HG03575 (cell line): ENCODE data around the gene IL4.

Source experiments
- ATAC-seq: cut with Tn5 transposase; IDR thresholded peaks from one replicate; pipeline ENCODE4 v1.9.1; 2021; ENCODE audit not compliant: unreplicated experiment, insufficient number of reproducible peaks, low FRiP score; ENCODE audit errors: extremely low read depth

IL4 gene

DNA sequence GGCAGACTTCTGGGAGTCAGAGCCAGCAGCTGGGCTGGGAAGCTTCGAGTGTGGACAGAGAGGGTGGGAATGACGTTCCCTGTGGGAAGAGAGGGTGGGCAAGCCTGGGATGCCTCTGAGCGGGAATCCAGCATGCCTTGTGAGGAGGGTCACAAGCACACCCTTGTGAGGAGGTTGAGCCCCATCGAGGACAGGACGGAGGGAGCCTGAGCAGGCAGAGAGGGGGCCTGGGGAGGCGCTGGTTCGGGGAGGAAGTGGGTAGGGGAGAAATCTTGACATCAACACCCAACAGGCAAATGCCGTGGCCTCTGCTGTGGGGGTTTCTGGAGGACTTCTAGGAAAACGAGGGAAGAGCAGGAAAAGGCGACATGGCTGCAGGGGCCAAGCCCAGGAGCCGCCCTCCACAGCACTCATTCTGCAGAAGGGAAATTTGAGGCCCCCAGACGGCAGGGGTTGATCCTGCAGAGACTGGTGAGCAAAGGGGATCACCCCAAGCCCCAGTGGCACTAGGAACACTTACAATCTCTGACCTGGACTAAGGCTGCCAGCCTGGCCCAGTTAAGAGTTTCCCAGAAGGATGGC, 16.9 kb upstream of the IL4 start:
- no peak for ATAC-seq

DNA sequence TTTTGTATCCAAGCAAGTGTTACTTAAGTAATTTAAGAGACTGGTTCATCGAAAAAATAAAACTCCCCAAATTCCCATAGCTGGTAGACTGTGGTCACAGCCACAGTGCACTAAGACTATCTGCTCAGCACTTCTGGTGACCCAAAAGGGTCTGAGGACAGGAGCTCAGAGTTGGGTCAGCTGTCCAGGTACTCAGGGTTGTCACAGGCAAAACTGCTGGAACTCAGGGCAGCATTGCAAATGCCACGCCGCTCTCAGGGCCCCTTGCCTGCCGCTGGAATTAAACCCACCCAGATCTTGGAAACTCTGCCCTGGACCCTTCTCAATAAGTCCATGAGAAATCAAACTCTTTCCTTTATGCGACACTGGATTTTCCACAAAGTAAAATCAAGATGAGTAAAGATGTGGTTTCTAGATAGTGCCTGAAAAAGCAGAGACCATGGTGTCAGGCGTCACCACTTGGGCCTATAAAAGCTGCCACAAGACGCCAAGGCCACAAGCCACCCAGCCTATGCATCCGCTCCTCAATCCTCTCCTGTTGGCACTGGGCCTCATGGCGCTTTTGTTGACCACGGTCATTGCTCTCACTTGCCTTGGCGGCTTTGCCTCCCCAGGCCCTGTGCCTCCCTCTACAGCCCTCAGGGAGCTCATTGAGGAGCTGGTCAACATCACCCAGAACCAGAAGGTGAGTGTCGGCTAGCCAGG, 16.0 kb upstream of the IL4 start, which contains the start of gene IL13:
TSS of gene IL13 (plus strand) at position 498 of the 705 bp plus-strand sequence. CDS start at position 512, 14 bp downstream.
- no peak for ATAC-seq

DNA sequence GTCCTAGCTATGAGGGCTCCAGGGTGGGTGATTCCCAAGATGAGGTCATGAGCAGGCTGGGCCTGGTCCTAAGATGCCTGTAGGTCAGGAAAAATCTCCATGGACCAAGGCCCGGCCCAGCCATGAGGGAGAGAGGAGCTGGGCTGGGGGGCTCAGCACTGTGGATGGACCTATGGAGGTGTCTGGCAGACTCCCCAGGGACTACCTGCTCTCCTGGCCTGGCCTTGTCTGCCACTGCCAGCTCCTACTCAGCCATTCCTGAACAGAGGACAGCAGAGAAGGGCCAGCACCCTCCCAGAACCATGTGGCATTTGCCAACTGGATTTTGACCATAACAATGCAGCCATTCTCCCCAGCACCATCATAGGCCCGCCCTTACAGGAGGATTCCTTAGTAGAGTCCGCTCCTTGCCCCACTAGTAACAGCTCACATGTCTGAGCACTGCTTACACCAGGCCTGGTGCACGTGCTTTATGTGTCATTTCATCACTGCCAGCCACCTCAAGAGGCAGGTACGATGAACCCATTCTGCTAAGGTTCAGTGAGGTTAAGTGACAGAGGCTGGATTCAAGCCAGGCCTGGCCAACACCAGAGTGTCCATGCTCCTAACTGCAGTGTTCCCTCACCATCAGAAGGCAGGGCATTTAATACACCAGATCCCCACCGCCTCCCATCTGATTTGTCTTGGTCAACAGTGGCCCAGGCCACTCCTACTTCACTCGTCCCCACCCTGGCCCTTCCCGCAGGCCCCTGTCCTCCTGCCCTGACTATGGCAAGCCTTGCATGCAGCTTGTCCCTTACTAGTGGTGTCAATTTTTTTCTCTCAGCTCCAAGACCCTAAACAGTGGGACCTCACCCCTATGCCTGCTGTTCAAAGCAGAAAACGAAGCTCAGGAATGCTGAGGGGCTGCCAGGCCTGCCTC, 15.1 kb upstream of the IL4 start:
- no peak for ATAC-seq

DNA sequence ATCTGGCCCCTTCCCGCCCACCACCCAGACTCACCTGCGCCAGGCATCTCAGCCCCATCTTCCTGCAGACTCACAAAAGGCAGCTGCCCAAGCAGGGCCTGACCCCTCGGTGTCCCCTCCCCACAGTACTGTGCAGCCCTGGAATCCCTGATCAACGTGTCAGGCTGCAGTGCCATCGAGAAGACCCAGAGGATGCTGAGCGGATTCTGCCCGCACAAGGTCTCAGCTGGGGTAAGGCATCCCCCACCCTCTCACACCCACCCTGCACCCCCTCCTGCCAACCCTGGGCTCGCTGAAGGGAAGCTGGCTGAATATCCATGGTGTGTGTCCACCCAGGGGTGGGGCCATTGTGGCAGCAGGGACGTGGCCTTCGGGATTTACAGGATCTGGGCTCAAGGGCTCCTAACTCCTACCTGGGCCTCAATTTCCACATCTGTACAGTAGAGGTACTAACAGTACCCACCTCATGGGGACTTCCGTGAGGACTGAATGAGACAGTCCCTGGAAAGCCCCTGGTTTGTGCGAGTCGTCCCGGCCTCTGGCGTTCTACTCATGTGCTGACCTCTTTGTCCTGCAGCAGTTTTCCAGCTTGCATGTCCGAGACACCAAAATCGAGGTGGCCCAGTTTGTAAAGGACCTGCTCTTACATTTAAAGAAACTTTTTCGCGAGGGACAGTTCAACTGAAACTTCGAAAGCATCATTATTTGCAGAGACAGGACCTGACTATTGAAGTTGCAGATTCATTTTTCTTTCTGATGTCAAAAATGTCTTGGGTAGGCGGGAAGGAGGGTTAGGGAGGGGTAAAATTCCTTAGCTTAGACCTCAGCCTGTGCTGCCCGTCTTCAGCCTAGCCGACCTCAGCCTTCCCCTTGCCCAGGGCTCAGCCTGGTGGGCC, 13.9 kb upstream of the IL4 start:
- no peak for ATAC-seq

DNA sequence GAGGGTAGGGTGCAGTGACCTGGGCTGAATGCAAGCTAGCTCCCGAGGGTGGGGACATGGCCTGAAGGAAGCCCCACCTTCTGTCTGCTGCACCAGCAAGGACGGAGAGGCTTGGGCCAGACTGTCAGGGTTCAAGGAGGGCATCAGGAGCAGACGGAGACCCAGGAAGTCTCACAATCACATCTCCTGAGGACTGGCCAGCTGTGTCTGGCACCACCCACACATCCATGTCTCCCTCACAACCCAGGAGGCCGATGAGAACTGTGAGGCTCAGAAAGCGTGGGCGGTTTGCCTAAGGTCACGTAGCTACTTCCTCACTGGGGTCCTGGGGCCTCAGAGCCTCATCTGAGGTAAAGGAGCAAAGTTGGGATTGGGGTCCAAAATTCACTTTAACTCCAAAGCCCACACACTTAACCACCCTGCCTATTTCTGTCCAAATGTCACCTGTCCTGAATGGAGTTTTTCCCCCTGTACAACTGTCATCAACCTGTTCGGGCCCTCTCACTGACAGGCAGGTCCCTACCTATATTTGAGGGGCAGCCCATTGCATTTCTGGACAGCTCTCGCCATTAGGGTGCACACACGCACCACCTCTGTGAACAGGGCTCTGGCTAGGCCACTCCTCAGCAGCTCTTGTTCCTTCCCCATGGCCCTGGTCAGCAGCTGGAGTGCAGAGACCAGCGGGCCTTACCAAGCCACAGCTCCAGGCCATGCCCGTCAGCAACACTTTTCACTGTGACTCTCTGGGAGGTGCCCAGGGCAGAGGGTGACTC, 12.4 kb upstream of the IL4 start:
- ATAC-seq: no peak

DNA sequence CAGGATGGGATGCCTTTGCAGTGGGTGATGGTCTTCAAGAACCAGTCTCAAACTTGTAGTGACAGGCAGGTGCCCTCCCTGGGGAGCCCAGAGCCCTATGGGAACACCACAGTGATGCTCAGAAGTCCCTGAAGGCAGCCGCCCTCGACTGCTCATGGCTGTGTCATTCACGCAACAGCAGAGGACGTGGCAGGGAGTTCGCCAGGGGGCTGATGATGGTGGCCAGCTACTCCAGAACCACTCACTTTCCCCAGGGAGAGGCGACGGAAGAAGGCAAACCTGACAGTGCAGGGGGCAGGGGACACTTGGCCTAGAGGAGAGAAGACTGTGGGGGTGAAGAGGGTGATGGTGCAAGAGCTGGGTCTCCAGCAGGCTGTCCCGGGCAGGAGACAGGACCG, 11.8 kb upstream of the IL4 start:
- no peak for ATAC-seq

DNA sequence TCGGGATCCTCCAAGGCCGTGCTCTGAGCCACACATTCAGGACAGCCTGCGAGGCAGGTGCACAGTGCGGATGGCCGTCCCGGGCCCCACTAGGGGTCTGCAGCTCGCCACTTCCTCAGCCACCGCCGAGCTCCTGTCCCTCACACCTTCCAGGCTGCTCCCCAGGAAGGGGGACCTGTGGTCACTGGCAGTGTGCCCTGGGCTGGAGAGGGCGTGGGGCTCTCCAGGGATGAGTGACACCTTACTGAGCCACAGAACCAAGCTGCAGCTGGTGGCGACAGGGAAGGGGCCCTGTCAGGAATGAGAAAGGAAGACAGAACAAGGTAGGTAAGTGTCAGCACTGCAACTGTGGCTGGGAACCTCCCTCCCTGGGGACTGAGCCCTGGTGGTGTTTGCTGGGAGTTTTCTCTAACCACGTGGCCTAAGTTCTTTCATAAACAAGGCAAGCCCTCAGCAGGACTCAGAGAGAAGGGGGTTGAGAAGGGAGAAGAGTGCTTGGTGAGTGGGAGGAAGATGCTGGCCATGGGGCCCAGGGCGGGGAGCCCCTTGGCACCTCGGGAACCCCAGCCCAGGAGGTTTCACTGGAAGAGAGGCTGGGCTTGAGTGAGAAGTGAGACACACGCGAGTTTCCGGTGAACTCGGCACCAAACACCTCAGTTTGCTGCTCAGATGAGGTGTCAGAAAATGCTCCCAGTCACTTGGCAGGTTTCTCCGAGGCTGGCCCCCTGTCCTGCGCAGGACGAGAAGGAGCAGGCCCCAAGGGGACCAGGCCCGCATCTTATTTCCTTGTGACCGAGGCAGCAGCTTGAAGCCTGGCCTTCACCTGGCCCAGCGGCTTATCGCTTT, 10.6 kb upstream of the IL4 start:
- ATAC-seq: peak; percentile 32

DNA sequence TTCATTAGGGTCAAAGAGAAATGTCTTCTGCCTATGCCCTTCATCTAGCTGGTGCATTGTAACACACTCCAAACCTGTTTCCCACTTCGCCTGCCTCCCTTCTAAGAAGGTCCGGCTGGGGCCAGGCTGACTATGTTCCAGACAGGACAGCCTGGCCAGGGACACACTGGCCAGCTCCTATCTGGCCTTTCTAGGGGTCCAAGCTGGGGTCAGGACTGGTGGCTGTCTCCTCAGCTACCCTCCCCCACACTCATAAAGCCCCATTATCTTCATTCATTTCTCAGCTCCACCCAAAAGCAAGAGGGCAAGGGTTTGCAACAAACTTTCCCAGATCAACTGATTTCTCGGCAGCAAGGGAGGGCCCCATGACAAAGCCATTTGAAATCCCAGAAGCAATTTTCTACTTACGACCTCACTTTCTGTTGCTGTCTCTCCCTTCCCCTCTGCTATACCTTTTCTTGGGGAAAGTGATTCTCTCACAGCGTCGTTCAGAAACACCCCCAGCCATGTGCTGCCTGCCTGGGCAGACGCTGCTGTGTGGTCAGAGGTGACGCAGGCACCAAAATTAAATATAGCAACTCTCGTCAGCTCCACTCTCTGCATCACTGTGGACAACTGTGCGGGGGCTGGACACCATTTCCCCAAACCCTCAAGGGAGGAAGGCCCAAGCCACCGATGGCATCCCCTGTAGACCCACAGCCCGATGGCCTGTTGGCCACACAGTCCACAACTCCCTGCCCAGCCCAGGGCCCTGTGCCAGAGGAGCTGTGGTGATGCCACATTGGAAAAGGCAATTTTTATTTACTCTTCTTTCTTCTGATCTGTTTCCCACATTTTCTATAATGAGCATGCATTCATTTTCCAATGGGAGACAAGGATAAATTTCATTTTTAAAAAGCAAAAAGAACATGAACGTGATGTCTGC, 9.8 kb upstream of the IL4 start:
- no peak for ATAC-seq

DNA sequence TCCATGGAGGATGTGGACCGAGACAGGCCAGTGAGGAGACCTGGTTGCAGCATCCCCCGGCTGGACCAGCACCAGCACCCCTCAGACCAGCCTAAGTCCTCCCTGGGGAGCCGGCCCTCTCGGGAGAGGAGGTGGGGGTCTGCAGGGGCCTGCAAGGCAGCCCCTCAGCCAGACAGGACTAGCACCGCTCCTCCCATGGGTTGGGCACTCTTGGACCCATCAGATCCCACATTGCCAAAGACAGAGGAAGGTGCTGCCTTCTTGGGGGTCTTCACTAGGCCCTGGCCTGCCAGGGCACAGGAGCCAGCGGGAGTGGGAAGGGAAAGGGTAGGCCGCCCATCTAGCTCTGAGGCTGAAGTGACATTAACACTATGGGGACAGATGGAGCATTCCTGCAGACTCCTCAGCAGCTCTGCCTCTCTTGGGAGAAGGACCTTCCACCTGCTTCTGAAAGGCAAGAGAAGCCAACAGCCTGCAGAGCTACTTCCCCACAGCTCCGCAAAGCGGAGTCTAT, 9.0 kb upstream of the IL4 start:
- no peak for ATAC-seq

DNA sequence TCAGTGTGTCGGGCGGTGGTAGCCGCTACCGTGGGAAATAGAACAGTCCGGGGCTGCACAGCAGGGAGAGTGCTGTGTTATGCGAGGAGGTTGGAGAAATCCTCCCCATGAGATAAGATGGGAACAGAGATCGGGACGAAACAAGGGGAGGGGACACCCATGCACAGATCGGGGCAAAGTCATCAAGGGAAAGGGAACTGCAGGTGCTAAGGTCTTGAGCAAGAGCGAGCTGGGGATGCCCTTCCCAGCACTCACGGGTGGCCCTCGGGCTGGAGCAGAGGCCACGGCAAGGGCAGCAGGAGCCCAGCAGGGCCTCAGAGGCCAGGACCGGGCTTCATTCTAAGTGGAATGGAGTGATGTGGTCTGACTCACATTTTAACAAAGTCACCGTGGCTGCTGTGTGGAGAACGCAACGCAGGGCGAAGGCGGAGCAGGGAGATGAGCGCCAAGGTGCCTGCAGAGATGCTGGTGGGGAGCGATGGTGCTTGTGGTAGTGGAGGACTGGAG, 8.2 kb upstream of the IL4 start:
- ATAC-seq: no peak

DNA sequence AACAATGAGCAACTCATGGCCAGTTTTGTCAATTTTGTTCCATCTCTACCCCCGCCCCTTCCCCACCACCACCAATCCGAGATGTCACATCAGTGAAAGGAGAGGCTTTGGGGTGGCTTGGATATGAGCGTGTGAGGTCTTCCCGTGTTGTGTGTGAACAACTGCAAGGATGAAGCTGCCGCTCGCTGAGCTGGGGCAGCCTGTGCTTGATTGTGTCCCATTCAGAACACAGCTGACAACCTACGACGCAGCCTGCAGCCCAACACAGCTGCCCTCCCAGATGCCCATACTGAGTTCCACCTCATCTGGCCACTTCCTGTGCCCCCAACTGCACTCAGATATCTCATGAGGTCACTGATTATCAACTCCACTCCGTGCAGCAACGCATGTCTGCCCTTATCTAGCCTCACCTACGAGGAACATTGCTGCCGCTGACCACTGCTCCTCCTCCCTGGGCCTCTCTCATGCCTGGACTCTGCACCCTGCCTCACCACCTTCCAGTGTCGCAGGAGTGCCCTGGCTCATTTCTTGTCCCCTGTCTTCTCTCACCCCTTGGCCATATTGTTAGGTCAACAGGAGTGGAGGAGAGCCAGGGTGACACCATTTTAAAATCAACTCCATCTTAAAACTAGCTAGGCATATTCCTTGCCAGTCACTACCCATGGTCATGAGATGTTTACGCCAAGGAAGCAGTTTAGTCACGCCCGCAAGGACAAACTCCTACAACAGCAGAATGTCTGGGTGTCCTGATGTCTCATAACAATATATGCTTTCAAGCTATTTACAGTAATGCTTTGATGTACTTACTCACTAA, 7.3 kb upstream of the IL4 start:
- ATAC-seq: no peak

DNA sequence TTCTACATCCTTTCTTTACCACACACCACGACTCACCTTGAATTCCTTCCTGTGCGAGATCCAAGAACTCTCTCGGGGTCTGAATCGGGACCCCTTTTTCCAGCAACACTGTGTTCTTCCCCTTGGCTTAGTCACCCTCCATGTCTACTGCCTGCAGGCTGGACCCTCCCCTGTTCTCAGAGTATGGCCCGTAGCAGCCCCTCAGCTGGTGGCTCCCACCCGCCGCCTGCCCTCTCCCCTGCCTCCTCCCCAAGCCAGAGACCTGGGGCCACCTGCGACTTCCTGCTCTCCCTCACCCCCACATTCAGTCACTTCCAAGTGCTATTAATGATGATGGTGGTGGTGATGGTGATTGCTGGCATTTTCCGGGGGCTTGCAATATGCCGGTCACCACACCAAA, 6.5 kb upstream of the IL4 start:
- ATAC-seq: no peak

DNA sequence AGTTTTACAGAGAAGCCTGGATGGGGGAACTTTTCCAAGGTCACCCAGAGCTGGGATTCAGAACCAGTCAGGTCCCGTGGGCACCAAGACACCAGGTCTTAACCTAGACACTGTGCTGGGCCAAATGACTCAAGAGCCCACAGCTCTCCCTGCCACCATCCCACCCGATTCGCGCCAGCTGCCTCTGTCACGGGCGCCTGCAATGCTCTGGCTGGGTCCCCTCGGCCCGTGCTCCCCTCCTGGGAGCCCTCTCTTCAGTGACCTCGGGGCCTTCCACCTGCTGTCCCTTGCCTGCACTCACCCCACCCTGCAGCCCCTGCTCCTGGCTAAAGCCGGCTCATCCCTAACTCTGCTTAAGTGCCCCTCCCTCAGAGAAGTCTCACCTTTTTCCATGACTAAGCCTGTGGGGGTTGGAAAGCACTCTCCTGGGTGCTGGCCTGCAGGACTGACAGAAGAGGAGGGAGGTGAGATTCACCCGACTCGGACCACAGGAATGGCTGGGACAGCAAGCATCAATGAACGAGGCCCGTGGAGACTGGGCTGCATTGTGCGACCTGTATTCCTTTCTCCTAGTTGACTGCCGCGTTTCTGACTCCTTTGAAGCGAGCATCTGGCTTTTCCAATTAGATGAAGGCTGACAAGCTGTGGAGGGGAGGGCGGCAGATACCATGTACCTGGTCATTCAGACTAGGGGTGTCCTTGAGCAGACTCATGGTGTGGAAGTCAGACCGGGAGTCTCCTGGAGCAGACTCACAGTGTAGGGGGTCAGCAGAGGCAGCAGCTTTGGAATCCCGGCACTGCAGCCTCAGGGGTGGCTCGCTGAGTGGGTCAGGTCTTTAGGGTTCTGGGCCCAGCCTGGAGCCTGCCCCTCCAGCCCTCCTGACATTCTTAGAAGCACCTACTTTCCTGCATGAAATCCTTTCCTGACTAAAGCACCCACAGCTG, 5.8 kb upstream of the IL4 start:
- ATAC-seq: no peak

DNA sequence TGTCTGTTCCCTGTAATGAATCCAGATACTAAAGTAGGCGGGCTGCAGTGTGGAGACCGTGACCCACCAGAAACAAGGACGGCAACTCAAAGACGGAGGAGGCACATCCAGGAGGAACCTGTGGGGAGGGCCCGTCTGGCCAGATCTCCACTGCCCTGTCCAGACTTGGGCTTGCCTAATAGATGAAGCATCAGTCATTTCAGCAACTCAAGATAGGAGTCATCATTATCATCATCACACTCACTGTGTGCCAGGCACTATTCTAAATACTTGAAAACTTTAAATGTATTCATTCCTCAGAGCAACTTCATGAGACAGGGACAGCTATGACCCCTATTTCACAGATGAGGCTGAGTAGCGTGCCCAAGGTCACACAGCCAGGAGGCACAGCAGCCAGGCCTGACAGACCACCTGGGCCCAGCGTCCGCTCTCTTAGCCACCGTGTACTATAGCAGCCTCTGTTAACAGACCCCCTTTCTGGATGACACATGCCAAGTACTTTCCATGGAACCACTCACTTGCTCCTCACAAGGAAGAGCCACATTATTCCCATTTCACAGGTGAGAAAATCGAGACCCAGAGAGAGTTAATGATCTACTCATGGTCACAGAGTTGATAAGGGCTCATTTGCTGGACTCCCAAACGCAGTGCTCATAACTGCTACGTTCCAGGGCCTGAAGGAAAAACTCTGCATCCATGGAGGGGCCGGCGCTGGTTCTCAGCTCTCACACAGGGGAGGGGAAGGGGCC, 4.9 kb upstream of the IL4 start:
- ATAC-seq: no peak
